T-helper 2 cell treated with Interferon-gamma antibody and Interleukin-4, amounts not matched to agents 100 ng/mL and 5 ng/mL, for 36 hours (primary cell): Measurements from ENCODE around the gene USP17L22. TPM values are rescaled to one million over a fixed set of nuclear protein-coding genes. Genes with fewer than 3 reads are reported as not detected.
"Not testable (repeated sequence)": the region's sequence is repeated elsewhere in the genome, so short reads cannot be mapped to it uniquely, and the experiment has no call there.

Experiments used
- intact Hi-C: fragments of 100-400 bp; cut with micrococcal nuclease; formaldehyde crosslinking; loops from one replicate; pipeline ENCODE4 v1.15.1; 2023
- total RNA-seq: library from RNA; stranded (reverse); gene quantifications from 2 replicates; pipeline ENCODE4 v1.2.3, GENCODE V29; 2022

The USP17L22 gene, protein sequence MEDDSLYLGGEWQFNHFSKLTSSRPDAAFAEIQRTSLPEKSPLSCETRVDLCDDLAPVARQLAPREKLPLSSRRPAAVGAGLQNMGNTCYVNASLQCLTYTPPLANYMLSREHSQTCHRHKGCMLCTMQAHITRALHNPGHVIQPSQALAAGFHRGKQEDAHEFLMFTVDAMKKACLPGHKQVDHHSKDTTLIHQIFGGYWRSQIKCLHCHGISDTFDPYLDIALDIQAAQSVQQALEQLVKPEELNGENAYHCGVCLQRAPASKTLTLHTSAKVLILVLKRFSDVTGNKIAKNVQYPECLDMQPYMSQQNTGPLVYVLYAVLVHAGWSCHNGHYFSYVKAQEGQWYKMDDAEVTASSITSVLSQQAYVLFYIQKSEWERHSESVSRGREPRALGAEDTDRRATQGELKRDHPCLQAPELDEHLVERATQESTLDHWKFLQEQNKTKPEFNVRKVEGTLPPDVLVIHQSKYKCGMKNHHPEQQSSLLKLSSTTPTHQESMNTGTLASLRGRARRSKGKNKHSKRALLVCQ
- not detected in 2 replicates for total RNA-seq

DNA sequence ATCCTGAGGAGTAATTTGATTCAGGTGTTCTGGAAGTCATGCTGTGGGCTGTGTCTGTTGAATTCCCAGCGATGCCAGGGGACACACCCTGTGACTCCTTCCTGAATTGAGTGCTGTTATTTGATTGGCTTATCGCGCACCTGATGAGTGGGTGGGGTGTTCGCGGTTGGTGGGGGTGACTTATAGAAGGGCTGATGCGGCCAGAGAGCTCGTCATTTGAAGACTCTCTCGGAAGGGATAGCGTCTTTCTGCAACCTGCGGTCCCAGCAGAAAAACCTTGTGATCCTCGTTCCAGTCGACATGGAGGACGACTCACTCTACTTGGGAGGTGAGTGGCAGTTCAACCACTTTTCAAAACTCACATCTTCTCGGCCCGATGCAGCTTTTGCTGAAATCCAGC is at the start of gene USP17L22:
USP17L22 (plus strand) TSS at position 301 of the 400 bp plus-strand sequence; CDS start at position 301, 0 bp downstream.
- intact Hi-C loops = not testable (repeated sequence)

DNA sequence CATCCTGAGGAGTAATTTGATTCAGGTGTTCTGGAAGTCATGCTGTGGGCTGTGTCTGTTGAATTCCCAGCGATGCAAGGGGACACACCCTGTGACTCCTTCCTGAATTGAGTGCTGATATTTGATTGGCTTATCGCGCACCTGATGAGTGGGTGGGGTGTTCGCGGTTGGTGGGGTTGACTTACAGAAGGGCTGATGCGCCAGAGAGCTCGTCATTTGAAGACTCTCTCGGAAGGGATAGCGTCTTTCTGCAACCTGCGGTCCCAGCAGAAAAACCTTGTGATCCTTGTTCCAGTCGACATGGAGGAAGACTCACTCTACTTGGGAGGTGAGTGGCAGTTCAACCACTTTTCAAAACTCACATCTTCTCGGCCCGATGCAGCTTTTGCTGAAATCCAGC is 47.6 kb upstream of the USP17L22 start, which contains the start of gene USP17L12:
USP17L12 (plus strand) TSS at position 301 of the 400 bp plus-strand sequence; CDS start at position 301, 0 bp downstream.
- intact Hi-C loops = not testable (repeated sequence)

DNA sequence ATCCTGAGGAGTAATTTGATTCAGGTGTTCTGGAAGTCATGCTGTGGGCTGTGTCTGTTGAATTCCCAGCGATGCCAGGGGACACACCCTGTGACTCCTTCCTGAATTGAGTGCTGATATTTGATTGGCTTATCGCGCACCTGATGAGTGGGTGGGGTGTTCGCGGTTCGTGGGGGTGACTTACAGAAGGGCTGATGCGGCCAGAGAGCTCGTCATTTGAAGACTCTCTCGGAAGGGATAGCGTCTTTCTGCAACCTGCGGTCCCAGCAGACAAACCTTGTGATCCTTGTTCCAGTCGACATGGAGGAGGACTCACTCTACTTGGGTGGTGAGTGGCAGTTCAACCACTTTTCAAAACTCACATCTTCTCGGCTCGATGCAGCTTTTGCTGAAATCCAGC is 42.8 kb upstream of the USP17L22 start, which contains the start of gene USP17L13:
USP17L13 (plus strand) TSS at position 301 of the 400 bp plus-strand sequence; CDS start at position 301, 0 bp downstream.
- intact Hi-C loops = not testable (repeated sequence)

DNA sequence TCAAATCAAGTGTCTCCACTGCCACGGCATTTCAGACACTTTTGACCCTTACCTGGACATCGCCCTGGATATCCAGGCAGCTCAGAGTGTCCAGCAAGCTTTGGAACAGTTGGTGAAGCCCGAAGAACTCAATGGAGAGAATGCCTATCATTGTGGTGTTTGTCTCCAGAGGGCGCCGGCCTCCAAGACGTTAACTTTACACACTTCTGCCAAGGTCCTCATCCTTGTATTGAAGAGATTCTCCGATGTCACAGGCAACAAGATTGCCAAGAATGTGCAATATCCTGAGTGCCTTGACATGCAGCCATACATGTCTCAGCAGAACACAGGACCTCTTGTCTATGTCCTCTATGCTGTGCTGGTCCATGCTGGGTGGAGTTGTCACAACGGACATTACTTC is 37.2 kb upstream of the USP17L22 start:
- intact Hi-C loops = not testable (repeated sequence)

DNA sequence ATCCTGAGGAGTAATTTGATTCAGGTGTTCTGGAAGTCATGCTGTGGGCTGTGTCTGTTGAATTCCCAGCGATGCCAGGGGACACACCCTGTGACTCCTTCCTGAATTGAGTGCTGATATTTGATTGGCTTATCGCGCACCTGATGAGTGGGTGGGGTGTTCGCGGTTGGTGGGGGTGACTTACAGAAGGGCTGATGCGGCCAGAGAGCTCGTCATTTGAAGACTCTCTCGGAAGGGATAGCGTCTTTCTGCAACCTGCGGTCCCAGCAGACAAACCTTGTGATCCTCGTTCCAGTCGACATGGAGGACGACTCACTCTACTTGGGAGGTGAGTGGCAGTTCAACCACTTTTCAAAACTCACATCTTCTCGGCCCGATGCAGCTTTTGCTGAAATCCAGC is 33.3 kb upstream of the USP17L22 start, which contains the start of gene USP17L15:
USP17L15 (plus strand) TSS at position 301 of the 400 bp plus-strand sequence; CDS start at position 301, 0 bp downstream.
- intact Hi-C loops = not testable (repeated sequence)

DNA sequence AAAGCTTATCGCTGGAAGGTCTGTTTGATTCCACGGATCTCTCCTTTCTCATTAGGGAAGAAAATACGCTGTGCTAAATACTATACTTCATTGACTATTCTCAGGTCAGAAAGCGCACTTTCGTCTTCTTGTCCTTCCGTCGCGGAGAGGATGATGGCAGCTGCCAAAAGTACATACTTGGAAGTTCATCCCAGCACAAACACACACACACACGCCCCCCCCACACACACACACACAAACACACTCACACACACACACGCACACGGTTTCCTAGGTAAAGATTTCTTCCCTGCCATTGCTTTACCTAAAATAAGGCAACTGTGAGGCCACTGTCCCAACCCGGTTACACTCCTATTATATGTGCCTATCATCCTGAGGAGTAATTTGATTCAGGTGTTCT is 29.0 kb upstream of the USP17L22 start:
- intact Hi-C loops = not testable (repeated sequence)

DNA sequence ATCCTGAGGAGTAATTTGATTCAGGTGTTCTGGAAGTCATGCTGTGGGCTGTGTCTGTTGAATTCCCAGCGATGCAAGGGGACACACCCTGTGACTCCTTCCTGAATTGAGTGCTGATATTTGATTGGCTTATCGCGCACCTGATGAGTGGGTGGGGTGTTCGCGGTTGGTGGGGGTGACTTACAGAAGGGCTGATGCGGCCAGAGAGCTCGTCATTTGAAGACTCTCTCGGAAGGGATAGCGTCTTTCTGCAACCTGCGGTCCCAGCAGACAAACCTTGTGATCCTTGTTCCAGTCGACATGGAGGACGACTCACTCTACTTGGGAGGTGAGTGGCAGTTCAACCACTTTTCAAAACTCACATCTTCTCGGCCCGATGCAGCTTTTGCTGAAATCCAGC is 23.8 kb upstream of the USP17L22 start, which contains the start of gene USP17L17:
USP17L17 (plus strand) TSS at position 301 of the 400 bp plus-strand sequence; CDS start at position 301, 0 bp downstream.
- intact Hi-C loops = not testable (repeated sequence)

DNA sequence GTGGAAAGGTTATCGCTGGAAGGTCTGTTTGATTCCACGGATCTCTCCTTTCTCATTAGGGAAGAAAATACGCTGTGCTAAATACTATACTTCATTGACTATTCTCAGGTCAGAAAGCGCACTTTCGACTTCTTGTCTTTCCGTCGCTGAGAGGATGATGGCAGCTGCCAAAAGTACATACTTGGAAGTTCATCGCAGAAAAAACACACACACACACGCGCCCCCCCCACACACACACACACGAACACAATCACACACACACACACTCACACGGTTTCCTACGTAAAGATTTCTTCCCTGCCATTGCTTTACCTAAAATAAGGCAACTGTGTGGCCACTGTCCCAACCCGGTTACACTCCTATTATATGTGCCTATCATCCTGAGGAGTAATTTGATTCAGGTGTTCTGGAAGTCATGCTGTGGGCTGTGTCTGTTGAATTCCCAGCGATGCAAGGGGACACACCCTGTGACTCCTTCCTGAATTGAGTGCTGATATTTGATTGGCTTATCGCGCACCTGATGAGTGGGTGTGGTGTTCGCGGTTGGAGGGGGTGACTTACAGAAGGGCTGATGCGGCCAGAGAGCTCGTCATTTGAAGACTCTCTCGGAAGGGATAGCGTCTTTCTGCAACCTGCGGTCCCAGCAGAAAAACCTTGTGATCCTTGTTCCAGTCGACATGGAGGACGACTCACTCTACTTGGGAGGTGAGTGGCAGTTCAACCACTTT is 19.3 kb upstream of the USP17L22 start, which contains the start of gene USP17L18:
USP17L18 (plus strand) TSS at position 678 of the 728 bp plus-strand sequence; CDS start at position 678, 0 bp downstream.
- intact Hi-C loops = not testable (repeated sequence)

DNA sequence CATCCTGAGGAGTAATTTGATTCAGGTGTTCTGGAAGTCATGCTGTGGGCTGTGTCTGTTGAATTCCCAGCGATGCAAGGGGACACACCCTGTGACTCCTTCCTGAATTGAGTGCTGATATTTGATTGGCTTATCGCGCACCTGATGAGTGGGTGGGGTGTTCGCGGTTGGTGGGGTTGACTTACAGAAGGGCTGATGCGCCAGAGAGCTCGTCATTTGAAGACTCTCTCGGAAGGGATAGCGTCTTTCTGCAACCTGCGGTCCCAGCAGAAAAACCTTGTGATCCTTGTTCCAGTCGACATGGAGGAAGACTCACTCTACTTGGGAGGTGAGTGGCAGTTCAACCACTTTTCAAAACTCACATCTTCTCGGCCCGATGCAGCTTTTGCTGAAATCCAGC is 14.3 kb upstream of the USP17L22 start, which contains the start of gene USP17L19:
USP17L19 (plus strand) TSS at position 301 of the 400 bp plus-strand sequence; CDS start at position 301, 0 bp downstream.
- intact Hi-C loops = not testable (repeated sequence)

DNA sequence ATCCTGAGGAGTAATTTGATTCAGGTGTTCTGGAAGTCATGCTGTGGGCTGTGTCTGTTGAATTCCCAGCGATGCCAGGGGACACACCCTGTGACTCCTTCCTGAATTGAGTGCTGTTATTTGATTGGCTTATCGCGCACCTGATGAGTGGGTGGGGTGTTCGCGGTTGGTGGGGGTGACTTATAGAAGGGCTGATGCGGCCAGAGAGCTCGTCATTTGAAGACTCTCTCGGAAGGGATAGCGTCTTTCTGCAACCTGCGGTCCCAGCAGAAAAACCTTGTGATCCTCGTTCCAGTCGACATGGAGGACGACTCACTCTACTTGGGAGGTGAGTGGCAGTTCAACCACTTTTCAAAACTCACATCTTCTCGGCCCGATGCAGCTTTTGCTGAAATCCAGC is 9.6 kb upstream of the USP17L22 start, which contains the start of gene USP17L20:
USP17L20 (plus strand) TSS at position 301 of the 400 bp plus-strand sequence; CDS start at position 301, 0 bp downstream.
- intact Hi-C loops = not testable (repeated sequence)

DNA sequence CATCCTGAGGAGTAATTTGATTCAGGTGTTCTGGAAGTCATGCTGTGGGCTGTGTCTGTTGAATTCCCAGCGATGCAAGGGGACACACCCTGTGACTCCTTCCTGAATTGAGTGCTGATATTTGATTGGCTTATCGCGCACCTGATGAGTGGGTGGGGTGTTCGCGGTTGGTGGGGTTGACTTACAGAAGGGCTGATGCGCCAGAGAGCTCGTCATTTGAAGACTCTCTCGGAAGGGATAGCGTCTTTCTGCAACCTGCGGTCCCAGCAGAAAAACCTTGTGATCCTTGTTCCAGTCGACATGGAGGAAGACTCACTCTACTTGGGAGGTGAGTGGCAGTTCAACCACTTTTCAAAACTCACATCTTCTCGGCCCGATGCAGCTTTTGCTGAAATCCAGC is 4.8 kb upstream of the USP17L22 start, which contains the start of gene USP17L21:
USP17L21 (plus strand) TSS at position 301 of the 400 bp plus-strand sequence; CDS start at position 301, 0 bp downstream.
- intact Hi-C loops = not testable (repeated sequence)

DNA sequence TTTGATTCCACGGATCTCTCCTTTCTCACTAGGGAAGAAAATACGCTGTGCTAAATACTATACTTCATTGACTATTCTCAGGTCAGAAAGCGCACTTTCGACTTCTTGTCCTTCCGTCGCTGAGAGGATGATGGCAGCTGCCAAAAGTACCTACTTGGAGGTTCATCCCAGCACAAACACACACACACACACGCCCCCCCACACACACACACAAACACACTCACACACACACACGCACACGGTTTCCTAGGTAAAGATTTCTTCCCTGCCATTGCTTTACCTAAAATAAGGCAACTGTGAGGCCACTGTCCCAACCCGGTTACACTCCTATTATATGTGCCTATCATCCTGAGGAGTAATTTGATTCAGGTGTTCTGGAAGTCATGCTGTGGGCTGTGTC is 4.3 kb downstream of the USP17L22 start:
- intact Hi-C loops = not testable (repeated sequence)

Other genes with a start within 250 kb of the USP17L22 start
- not detected in 2 replicates for gene FAM90A26, start 97.2 kb upstream of the USP17L22 start, total RNA-seq
- gene USP17L10, start 57.0 kb upstream of the USP17L22 start, total RNA-seq = not detected in 2 replicates
- not detected in 2 replicates for gene USP17L11, start 52.2 kb upstream of the USP17L22 start, total RNA-seq
- not detected in 2 replicates for gene USP17L12, start 47.5 kb upstream of the USP17L22 start, total RNA-seq
- gene USP17L13, start 42.7 kb upstream of the USP17L22 start, total RNA-seq = not detected in 2 replicates
- gene USP17L15, start 33.2 kb upstream of the USP17L22 start, total RNA-seq = not detected in 2 replicates
- gene USP17L17, start 23.7 kb upstream of the USP17L22 start, total RNA-seq = not detected in 2 replicates
- not detected in 2 replicates for gene USP17L18, start 19.0 kb upstream of the USP17L22 start, total RNA-seq
- gene USP17L19, start 14.2 kb upstream of the USP17L22 start, total RNA-seq = not detected in 2 replicates
- not detected in 2 replicates for gene USP17L20, start 9.5 kb upstream of the USP17L22 start, total RNA-seq
- gene USP17L21, start 4.7 kb upstream of the USP17L22 start, total RNA-seq = not detected in 2 replicates
- gene USP17L24, start 57.5 kb downstream of the USP17L22 start, total RNA-seq = not detected in 2 replicates
- gene USP17L25, start 62.3 kb downstream of the USP17L22 start, total RNA-seq = not detected in 2 replicates
- not detected in 2 replicates for gene USP17L26, start 67.0 kb downstream of the USP17L22 start, total RNA-seq
- not detected in 2 replicates for gene USP17L5, start 71.8 kb downstream of the USP17L22 start, total RNA-seq
- gene USP17L27, start 76.5 kb downstream of the USP17L22 start, total RNA-seq = not detected in 2 replicates
- not detected in 2 replicates for gene USP17L28, start 81.3 kb downstream of the USP17L22 start, total RNA-seq
- gene USP17L29, start 86.0 kb downstream of the USP17L22 start, total RNA-seq = not detected in 2 replicates
- gene USP17L30, start 95.5 kb downstream of the USP17L22 start, total RNA-seq = not detected in 2 replicates
- not detected in 2 replicates for gene DEFB131A, start 176.8 kb downstream of the USP17L22 start, total RNA-seq